HG03139 (cell line): ENCODE results near the gene TNFSF13B.

ENCODE experiments used
- ATAC-seq: cut with Tn5 transposase; IDR thresholded peaks from one replicate; pipeline ENCODE4 v1.9.1; 2021; ENCODE audit not compliant: unreplicated experiment

The TNFSF13B gene

DNA sequence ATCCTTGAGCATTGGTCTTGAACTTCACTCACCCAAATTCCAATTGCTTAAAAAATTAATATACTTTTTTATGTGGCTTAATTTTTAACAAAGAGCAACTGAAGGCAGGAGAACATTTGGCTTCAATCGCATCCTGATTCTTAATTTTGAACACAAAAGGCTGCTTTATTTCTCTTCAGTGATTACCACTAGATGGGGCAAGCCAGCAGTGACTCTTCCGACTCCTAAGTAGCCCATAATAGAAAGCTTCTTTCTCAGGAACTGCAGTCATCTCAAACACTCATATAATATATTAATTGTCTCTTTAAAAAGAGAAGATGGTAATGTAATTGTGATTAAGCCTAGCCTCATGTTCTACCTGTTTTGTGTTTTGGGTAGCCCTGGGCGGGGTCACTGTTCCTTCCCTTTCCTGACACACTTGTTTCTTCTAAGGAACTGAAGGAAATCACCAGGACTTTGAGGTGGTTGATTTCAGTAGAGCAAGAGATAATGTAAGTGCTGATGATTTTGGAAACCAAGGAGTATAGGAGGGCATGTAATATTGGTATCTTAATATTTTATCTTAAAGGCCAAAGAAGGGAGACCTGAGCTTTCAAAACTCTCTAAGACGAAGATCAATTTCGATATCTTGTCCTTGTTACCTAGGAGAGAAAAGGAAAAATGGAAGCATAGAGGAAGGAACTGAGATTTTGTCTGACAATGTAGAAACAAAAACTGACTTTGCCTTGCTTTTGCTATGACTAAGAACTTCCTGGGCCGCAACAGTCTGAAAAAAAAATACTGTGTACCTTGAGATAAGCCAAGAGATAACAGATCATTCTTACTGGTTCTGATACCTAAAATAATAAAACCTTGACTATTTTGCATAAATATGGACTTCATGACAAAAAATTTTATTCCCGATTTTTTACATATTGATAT, 73.1 kb downstream of the TNFSF13B start:
- ATAC-seq = no peak

DNA sequence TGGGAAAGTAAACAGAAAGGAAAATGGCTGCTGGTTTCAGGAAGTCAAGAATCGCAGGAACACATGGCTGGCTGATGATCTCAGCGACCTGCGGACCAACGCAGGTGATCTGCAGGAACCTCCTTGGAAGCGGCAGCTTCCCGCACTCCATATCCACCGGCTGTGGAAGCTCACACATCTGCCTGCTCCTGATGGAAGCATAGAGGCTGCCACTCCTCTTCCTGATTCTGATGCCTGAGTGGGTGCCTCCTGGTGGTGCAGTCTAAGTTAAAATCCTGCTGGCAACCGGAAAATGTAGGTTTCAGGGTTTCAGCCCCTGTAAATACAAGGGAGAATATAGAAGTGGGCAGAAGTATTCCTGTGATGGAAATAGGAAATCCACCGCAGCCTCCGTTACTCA, 75.5 kb downstream of the TNFSF13B start:
- no peak for ATAC-seq

DNA sequence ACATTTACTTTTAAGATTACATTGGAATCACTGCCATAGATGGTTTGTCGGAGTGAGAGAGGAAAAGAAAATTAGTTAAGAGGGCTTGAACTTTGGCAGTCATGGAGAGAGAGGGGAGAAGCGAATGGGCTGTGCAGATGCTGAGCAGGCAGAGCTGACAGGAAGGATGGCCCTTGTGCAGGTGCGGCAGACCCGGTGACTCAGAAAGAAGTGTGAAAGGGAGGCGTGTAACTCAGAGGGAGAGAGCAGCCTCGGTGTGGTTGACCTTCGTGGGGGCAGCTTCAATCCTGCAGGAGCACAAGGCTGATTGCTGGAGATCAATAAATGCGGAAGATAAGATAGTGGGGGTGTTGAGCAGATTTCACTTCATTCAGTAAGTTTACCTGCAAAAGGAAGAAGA, 76.9 kb downstream of the TNFSF13B start:
- no peak for ATAC-seq

DNA sequence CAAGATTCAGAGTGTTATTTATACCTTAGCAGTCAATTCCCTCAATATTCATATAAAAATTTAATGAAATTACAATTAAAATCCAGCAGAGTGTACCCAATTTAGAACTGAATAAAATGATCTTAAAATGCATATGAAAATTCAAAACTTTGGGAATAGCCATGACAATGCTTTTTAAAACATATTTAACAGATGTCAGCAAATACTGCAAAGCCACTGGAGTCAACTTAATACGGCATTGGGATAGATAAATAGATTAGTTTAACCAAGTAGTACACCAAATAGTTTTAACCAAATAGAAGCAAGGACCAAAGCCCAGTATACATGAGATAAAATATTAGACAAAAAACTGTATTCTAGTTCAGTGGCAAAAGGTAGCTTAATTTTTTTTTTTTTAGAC, 79.8 kb downstream of the TNFSF13B start:
- ATAC-seq = no peak

- no peak for ATAC-seq
Measured at GRCh38 chr13:108350579-108350978, 81.1 kb downstream of the TNFSF13B start.

- no peak for ATAC-seq
Measured at GRCh38 chr13:108352599-108352998, 83.1 kb downstream of the TNFSF13B start.

DNA sequence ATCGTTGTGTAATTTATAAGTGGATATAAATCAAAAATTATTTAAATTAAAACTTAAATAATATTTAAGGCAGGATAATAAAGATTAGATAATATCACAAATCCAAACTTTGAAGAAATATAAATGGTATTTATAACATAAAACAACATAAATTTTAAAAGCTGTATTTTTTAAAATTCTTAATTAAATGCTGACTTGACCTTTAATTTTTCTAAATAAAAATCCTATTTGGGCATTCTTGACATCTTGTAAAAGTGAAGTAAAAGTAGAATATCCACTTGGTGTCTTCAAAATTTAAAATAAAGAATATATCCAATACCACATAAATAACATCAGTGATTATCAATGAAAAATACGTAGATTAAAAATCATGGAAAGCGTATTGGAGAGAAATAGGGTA, 87.7 kb downstream of the TNFSF13B start:
- ATAC-seq = no peak
